ENCODE measurements around the gene EFNA3.

DNA sequence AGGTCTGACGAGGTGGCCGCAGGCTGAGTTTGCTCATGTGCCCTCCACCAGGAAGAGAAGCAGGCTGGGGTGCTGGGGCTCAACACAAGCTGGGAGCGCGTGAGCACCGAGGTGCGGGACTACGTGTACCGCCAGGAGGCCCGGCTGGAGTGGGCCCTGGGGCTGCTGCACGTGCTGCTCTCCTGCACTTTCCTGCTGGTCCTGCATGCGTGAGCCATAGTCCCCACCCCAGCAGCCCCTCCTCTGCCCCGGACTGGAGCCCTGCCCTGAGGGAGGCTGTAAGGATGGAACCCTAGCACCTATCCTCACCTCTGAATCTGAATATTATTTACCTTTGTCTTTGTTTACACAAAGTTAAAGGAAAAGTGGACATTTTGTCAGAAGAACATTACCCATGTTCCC, 35.3 kb upstream of the EFNA3 start:
- no peak for TF ChIP-seq CTCF (IDR thresholded peaks at IDR 0.05)
- TF ChIP-seq POLR2A (IDR thresholded peaks at IDR 0.05) = no peak

Data from heart left ventricle (tissue), 13 donors.